Adrenal gland (tissue), 5 donors: ENCODE data around the gene GSX2.

ENCODE experiments used
- CTCF ChIP-seq, 6 experiments: fragments of 450-650 bp in 4 of 6; fragments of 200-600 bp in 2 of 6; sonication (generic) in 1 of 6; IDR thresholded peaks; 1 replicate in 5 of 6; 2 replicates in 1 of 6; pipeline versions ENCODE4 v1.5.1 to v1.8.0; 2016 to 2021; ENCODE audit warnings: antibody characterized with exemption in 6 of 6, mild to moderate bottlenecking in 2 of 6, moderate library complexity in 1 of 6
- POLR2A ChIP-seq, 2 donors: fragments of 450-650 bp; IDR thresholded peaks; one replicate each; pipeline ENCODE4 v1.6.1; 2017; ENCODE audit warnings: antibody characterized with exemption in 2 of 2, mild to moderate bottlenecking in 2 of 2, moderate library complexity in 1 of 2
- donor health status: DM: no; HTN: no; CAD: no.

GRCh38 chr4:54056360-54056759 lies 43.6 kb upstream of the GSX2 start:
- no peak for TF ChIP-seq CTCF (IDR thresholded peaks at IDR 0.05)
- TF ChIP-seq POLR2A (IDR thresholded peaks at IDR 0.05) = no peak
